HepG2 (cell line): Measurements from ENCODE around the gene PSMD3. TPM values are rescaled to one million over a fixed set of nuclear protein-coding genes. Genes with fewer than 3 reads are reported as not detected.
A peak's percentile ranks its signal among the peaks of the same experiment; 100 is the strongest.

Experiments used
- CHD2 ChIP-seq: IDR thresholded peaks from 2 replicates; pipeline ENCODE4 v1.6.1; 2011; ENCODE audit warnings: low read depth, low read length, improper control_type of control experiment
- CTCF ChIP-seq: sonication (generic); formaldehyde crosslinking; IDR thresholded peaks from 2 replicates; pipeline ENCODE4 v1.5.0; 2020; ENCODE audit warnings: mild to moderate bottlenecking, missing genetic modification reagents, moderate library complexity
- MEIS1 ChIP-seq: sonication (generic); formaldehyde crosslinking; IDR thresholded peaks from 2 replicates; pipeline ENCODE4 v1.9.0; 2021; ENCODE audit warnings: mild to moderate bottlenecking, missing genetic modification reagents, moderate library complexity, borderline replicate concordance
- MYPOP ChIP-seq: sonication (generic); formaldehyde crosslinking; IDR thresholded peaks from 2 replicates; pipeline ENCODE4 v1.8.1; 2023; ENCODE audit warnings: mild to moderate bottlenecking, moderate library complexity, missing genetic modification reagents
- SIX1 ChIP-seq: sonication (generic); formaldehyde crosslinking; IDR thresholded peaks from 2 replicates; pipeline ENCODE4 v1.4.0; 2020; ENCODE audit warnings: missing genetic modification reagents, borderline replicate concordance
- SOX5 ChIP-seq: IDR thresholded peaks from 2 replicates; pipeline ENCODE4 v1.6.1; 2016; ENCODE audit warnings: borderline replicate concordance
- ZFAT ChIP-seq: sonication (generic); formaldehyde crosslinking; conservative IDR thresholded peaks from 2 replicates; pipeline ENCODE4 v1.8.1; 2023; ENCODE audit warnings: missing genetic modification reagents, inconsistent platforms
- ZNF276 ChIP-seq: sonication (generic); formaldehyde crosslinking; IDR thresholded peaks from 2 replicates; pipeline ENCODE4 v1.4.0; 2020; ENCODE audit warnings: mild to moderate bottlenecking, low read depth, missing genetic modification reagents
- ZNF3 ChIP-seq: IDR thresholded peaks from 2 replicates; pipeline ENCODE4 v1.7.0; 2017; ENCODE audit warnings: inconsistent platforms
- ZNF546 ChIP-seq: sonication (generic); formaldehyde crosslinking; conservative IDR thresholded peaks from 2 replicates; pipeline ENCODE4 v1.8.1; 2023; ENCODE audit warnings: mild to moderate bottlenecking, missing genetic modification reagents
- ZNF609 ChIP-seq: sonication (generic); formaldehyde crosslinking; IDR thresholded peaks from 2 replicates; pipeline ENCODE4 v1.4.0; 2020; ENCODE audit warnings: mild to moderate bottlenecking, missing genetic modification reagents, borderline replicate concordance
- polyA plus RNA-seq, 8 experiments: library from polyadenylated mRNA; depleted of rRNA in 3 of 8; stranded (reverse) in 7 of 8; unstranded in 1 of 8; fragments of >200 nt; fragmentation: Illumina TruSeq in 4 of 8; extraction: Trizol in 4 of 8; gene quantifications; 2 replicates each; pipeline versions ENCODE4 v1.2.1 to v1.2.3, GENCODE V29; 2011 to 2016; ENCODE audit warnings: low read depth in 4 of 8, missing spikeins in 1 of 8, mixed read lengths in 1 of 8; ENCODE audit not compliant: insufficient read depth in 1 of 8
- total RNA-seq, 5 experiments: library from RNA; depleted of rRNA; stranded (reverse); fragments of >200 nt; fragmentation: Illumina TruSeq; extraction: Trizol; gene quantifications; 2 replicates each; pipeline ENCODE4 v1.2.3, GENCODE V29; 2016; ENCODE audit warnings: low read depth in 1 of 5

PSMD3 gene
- total and polyA plus RNA-seq, 2 of the 13 experiments (the other 11 are each of a cell fraction or from before 2014, with no cell fraction given): 97.4 to 146 TPM

GRCh38 chr17:39980351-39981206 lies at the start of gene PSMD3 (continued):
- peak; percentile 91 for TF ChIP-seq ZNF276
- 0 out of 2 replicates have a peak, but pooled peaks have one; percentile 74 for TF ChIP-seq ZFAT
- TF ChIP-seq SOX5: peak; percentile 74; the same call in 1 of the 2 replicates
- TF ChIP-seq MYPOP (CRISPR knock-in tag): peak; percentile 90
- TF ChIP-seq CTCF (CRISPR knock-in tag): peak; percentile 96
- peak; percentile 63; the same call in 1 of the 2 replicates for TF ChIP-seq MEIS1 (CRISPR knock-in tag)
- peak; percentile 19; the same call in 1 of the 2 replicates for TF ChIP-seq SIX1 (CRISPR knock-in tag)
- TF ChIP-seq ZNF546 (CRISPR knock-in tag): peak; percentile 97; the same call in 1 of the 2 replicates
- TF ChIP-seq CHD2: 0 out of 2 replicates have a peak, but pooled peaks have one; percentile 39
- no peak for TF ChIP-seq ZNF609
- TF ChIP-seq ZNF3: peak; percentile 60; the same call in 1 of the 2 replicates
